HG02588 (cell line): Measurements from ENCODE around the gene GPC6.

Experiments
- ATAC-seq: cut with Tn5 transposase; IDR thresholded peaks from one replicate; pipeline ENCODE4 v1.9.1; 2021; ENCODE audit warnings: mild to moderate bottlenecking, moderate library complexity; ENCODE audit not compliant: unreplicated experiment

The GPC6 gene

DNA sequence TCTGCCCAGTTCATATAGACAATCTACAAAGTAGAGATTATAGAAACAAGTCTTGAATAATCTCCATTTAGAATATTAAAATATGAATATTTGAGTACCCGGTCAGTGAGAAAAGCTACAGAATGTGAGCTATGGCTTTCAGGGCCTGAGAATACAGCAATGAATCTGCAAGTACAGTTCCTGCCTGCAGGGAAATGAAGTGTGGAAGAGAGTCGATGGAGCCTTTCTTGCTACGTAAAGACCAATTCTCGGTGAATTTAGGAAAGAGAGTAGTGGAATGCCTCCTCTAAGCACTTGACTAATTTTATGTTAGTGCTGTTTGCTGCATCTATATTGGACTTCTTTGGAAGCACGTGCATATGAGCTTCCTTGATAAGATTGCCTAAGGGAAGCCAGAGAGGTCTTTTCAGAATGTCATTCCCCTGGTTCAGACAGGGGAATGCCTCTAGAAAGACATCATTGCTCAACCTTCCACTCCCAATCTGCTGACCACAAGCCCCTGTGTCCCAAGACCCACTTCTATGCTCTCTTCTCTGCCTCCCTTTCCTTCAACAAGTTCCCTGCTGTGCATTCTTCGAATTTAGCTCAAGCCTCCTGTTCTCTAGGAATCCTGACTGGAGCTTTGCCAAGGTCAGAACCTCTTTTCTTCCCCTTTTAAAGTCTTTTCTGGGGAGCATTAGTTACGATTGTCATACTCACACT is 41.9 kb downstream of the GPC6 start:
- no peak for ATAC-seq

- ATAC-seq, result no peak
Measured at GRCh38 chr13:93270769-93271742, 44.4 kb downstream of the GPC6 start.

GRCh38 chr13:93279982-93280381 is 53.4 kb downstream of the GPC6 start:
- no peak for ATAC-seq

GRCh38 chr13:93280688-93281087 is 54.1 kb downstream of the GPC6 start:
- no peak for ATAC-seq

- no peak for ATAC-seq
Measured at GRCh38 chr13:93283255-93283654, 56.6 kb downstream of the GPC6 start.

DNA sequence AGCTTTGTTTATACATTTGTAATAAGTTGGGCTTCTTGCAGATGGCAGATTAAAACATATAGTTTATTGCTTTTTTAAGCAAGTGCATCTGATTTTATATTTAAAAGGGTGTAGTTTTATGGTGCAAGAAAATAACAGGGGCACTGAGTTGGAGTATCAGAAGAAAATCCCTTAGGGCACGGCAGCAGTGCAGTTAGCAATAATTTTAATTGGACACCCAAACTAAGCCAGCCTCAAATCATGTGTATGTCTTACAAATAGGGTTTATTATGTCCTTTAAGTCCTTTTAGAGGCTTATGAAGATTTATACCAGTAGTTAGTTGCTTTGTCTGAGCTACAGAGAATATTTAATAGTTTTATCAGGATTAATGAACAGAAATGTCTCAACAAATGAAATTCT is 57.5 kb downstream of the GPC6 start:
- ATAC-seq, result no peak

- no peak for ATAC-seq
Measured at GRCh38 chr13:93286047-93286446, 59.4 kb downstream of the GPC6 start.

DNA sequence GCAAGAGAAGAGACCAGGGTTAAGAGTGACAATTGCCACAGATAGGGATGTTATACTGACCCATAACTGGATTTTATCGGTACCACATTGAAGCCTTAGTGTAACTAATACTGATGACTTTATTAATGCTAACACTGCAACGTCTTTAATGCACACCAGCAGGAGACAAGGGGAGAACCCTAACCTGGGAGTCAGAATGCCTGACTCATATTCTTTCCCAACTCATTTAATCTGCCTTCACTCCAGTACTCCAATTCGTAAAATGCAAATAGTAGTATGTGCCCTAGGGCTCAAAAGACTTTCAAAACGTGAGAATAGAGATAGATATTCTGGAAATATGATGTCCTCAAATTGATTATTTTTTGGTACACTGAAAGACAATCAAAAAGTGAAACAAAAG is 62.4 kb downstream of the GPC6 start:
- no peak for ATAC-seq

DNA sequence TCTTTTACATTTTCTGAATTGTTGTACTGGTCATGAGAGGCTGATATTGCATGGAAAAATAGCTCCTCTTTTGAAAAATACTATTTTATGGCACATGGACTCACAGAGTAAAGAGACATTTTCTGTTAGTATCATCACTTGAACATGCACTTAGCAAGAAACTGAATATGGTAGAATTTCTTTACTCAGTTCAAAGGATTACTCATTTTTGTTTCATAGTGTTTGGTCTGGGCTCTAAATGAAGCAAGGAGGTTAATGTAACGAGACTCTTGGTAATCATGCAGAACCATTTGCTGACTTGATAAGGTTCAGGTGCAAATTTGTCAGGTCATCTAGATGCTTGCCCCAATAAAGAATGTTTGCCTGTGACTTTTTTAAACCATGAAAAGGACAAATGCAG is 63.2 kb downstream of the GPC6 start:
- no peak for ATAC-seq

DNA sequence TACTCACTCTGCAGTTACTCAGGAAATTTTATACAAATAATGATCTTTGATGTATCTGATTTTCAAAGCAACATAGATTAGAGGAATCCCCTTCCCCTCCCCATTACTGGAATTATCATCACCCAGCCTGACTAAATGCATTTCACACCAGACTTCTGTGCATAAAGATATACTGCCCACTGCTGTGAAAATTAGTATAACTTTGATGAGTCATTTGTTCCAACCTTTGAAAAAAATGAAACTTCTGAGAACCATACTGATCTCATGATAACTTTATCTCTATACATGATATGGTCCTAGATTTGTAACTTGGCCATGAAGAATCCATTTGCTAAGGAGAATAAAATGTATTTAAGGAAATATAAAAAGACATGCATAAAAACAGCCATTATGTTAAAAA is 63.9 kb downstream of the GPC6 start:
- no peak for ATAC-seq

- ATAC-seq, result no peak
Measured at GRCh38 chr13:93292366-93292765, 65.8 kb downstream of the GPC6 start.

- ATAC-seq, result no peak
Measured at GRCh38 chr13:93293710-93294109, 67.1 kb downstream of the GPC6 start.

DNA sequence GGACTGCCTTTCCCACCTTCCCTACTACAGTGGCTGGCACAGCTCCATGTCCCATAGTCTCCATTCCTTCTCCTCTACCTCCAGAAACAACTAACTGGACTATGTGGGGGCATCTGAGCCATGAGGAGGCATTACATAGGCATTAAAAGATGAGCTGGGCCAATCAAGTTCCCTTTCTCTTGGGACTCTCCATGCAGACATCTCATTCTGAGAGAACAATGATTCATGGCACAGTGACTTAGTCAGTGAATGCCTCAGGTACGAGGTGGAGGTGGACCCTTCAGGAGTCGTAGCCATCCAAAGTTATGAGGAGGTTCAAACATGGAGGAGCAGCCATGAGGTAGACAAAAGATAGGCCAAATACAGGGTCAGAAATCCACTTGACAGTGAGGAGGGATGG is 70.0 kb downstream of the GPC6 start:
- no peak for ATAC-seq

DNA sequence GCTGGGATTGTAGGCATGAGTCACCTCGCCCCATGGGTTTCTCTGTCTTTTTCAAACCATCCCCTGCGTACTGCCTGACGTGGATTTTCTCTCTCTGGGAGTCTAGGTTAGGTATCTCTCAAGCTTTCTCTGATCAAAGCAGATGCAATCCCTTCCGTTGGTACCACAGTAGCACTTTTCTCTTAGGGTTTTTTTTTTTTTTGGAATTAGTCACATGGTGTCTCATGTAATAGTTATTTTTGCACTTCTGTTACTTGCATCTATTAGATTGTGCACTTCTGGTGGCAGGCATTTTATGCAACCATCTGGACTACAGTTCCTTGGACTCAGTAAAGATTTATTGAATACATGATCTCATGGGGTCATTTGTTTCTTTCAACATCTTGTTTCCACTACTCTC is 72.1 kb downstream of the GPC6 start:
- ATAC-seq, result no peak

GRCh38 chr13:93304134-93304533 is 77.5 kb downstream of the GPC6 start:
- no peak for ATAC-seq

- no peak for ATAC-seq
Measured at GRCh38 chr13:93304868-93305613, 78.4 kb downstream of the GPC6 start.

GRCh38 chr13:93305886-93306285 is 79.3 kb downstream of the GPC6 start:
- ATAC-seq, result no peak

DNA sequence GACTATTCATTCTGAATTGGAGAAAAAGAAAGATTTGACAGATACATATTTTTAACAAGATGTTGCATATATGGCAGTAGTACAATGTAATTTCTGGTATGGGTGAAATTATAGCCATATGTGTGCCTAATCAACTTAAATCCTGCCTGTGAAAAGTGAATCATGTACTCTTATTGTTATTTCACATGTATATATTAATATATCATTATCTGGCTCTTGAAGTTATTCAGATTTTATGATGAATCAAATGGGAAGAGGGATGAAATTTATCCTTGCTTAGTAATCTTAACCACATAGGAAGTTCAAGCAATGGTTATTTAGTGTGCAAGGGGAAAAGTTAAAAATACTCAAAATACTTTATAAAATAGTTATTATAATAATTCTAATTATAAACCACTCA is 80.5 kb downstream of the GPC6 start:
- no peak for ATAC-seq

GRCh38 chr13:93307651-93308050 is 81.0 kb downstream of the GPC6 start:
- ATAC-seq, result no peak

DNA sequence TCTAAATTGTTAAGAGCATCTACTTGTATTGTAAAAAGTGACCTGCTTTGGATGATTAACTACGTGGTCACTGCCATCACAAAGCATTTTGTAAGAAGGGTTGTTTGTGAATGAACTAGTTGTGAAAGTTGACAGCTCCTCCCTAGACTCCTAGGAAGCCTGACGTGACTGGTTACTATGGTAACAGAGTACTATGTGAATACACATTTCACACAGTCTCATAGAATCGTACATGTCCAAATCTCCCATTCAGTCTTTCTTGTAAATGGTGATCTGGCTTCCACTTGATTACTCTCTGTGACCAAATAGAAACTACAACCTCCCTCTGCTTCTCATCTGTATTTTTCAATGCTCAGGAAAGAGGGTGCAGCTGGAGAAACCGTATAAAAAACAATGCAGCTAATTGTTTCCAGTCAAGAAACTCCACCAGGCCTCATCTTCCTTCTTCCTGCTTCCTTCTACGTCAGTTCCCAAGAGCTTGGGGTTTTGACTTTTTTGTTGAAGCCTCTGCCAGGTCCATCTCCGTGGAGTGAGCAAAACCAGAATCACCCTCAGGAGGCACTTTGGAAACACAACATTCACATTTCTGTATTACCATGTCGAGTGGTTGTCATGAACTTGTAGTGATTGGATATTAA is 83.4 kb downstream of the GPC6 start:
- ATAC-seq, result no peak

GRCh38 chr13:93316841-93317240 is 90.2 kb downstream of the GPC6 start:
- no peak for ATAC-seq
